H1 (cell line): ENCODE results near the gene C1QTNF7. TPM values are rescaled to one million over a fixed set of nuclear protein-coding genes. Genes with fewer than 3 reads are reported as not detected.

Source experiments
- ATF3 ChIP-seq: IDR thresholded peaks from 2 replicates; pipeline ENCODE4 v1.6.1; 2011; ENCODE audit warnings: low read depth, mild to moderate bottlenecking, low read length; ENCODE audit not compliant: insufficient read depth
- GTF2F1 ChIP-seq: IDR thresholded peaks from 2 replicates; pipeline ENCODE4 v1.6.1; 2012; ENCODE audit warnings: low read depth, low read length, improper control_type of control experiment, borderline replicate concordance
- HDAC2 ChIP-seq, 2 experiments: fragments of 300-600 bp in 1 of 2; sonication (generic) in 1 of 2; IDR thresholded peaks; 2 replicates each; pipeline ENCODE4 v1.6.1; 2011 to 2012; ENCODE audit warnings: low read depth in 2 of 2, low read length in 2 of 2, mild to moderate bottlenecking in 2 of 2, moderate library complexity in 2 of 2, borderline replicate concordance in 1 of 2, inconsistent platforms in 1 of 2
- MAFK ChIP-seq: IDR thresholded peaks from 2 replicates; pipeline ENCODE4 v1.6.1; 2012; ENCODE audit warnings: low read depth, mild to moderate bottlenecking, improper control_type of control experiment, low read length
- NRF1 ChIP-seq: IDR thresholded peaks from 2 replicates; pipeline ENCODE4 v1.6.1; 2011; ENCODE audit warnings: mild to moderate bottlenecking, low read depth, low read length, improper control_type of control experiment
- RAD21 ChIP-seq, 2 experiments: IDR thresholded peaks in 1 of 2; conservative IDR thresholded peaks in 1 of 2; 2 replicates each; pipeline ENCODE4 v1.6.1; 2011; ENCODE audit warnings: low read depth in 2 of 2, low read length in 2 of 2, improper control_type of control experiment in 1 of 2, inconsistent platforms in 1 of 2, mild to moderate bottlenecking in 1 of 2, moderate library complexity in 1 of 2
- RXRA ChIP-seq: IDR thresholded peaks from 2 replicates; pipeline ENCODE4 v1.6.1; 2011; ENCODE audit warnings: low read depth, mild to moderate bottlenecking, low read length, moderate library complexity; ENCODE audit not compliant: insufficient read depth
- SIN3A ChIP-seq, 2 experiments: IDR thresholded peaks in 1 of 2; conservative IDR thresholded peaks in 1 of 2; 2 replicates each; pipeline ENCODE4 v1.6.1; 2011 to 2012; ENCODE audit warnings: low read length in 2 of 2, improper control_type of control experiment in 1 of 2, low read depth in 1 of 2, mild to moderate bottlenecking in 1 of 2
- polyA plus RNA-seq, 7 experiments: library from polyadenylated mRNA; depleted of rRNA in 3 of 7; stranded (reverse) in 5 of 7; unstranded in 2 of 7; fragments of >200 nt in 5 of 7; fragments of 200-250 nt in 2 of 7; gene quantifications; 1 replicate in 5 of 7; 2 replicates in 1 of 7; 4 replicates in 1 of 7; pipeline versions ENCODE4 v1.2.1 to v1.2.3, GENCODE V29; 2011 to 2013; ENCODE audit warnings: missing spikeins in 2 of 7, mixed read lengths in 2 of 7
- total RNA-seq: library from RNA; stranded (reverse); fragmentation: NEBNext Ultra II Directional; extraction: Animal tissue kit (Norgen Biotek cat#: 25700); gene quantifications from 2 replicates; pipeline ENCODE4 v1.2.1, GENCODE V29; 2021

The C1QTNF7 gene
- total and polyA plus RNA-seq, 2 of the 8 experiments (the other 6 are each of a cell fraction or from before 2014, with no cell fraction given) = not detected

GRCh38 chr4:15434091-15434490 lies 6.3 kb downstream of the C1QTNF7 start (continued):
- TF ChIP-seq GTF2F1 = no peak
- no peak for TF ChIP-seq NRF1
- no peak for TF ChIP-seq MAFK
- no peak for TF ChIP-seq ATF3
- no peak for TF ChIP-seq RAD21 (IDR thresholded peaks at IDR 0.05 in 1 of 2, conservative IDR thresholded peaks at IDR 0.05 in 1 of 2; ENCODE audit: low read depth in 2 of 2, low read length in 2 of 2)
- TF ChIP-seq RXRA = no peak
- TF ChIP-seq HDAC2 (IDR thresholded peaks at IDR 0.05; ENCODE audit: borderline replicate concordance in 1 of 2, low read depth in 2 of 2, low read length in 2 of 2) = no peak
- no peak for TF ChIP-seq SIN3A (conservative IDR thresholded peaks at IDR 0.05 in 1 of 2, IDR thresholded peaks at IDR 0.05 in 1 of 2; ENCODE audit: low read depth in 1 of 2, low read length in 2 of 2)
